Peyer's patch (tissue), 4 donors: Measurements from ENCODE around the gene ARHGAP36. TPM values are rescaled to one million over a fixed set of nuclear protein-coding genes. Genes with fewer than 3 reads are reported as not detected.

Experiments
- DNase-seq, 3 donors: peaks; one replicate each; pipeline ENCODE4 v3.0.0-alpha.2; 2017 to 2019
- H3K27ac ChIP-seq, 4 donors: fragments of 200-600 bp; sonication (generic); one replicate each; pipeline ENCODE4 v1.5.1; 2016 to 2019
- H3K27me3 ChIP-seq, 2 donors: fragments of 200-600 bp; sonication (generic); one replicate each; pipeline ENCODE4 v1.5.1; 2019
- H3K36me3 ChIP-seq, 3 donors: fragments of 200-600 bp; sonication (generic); one replicate each; pipeline ENCODE4 v1.5.1; 2016 to 2019
- H3K4me1 ChIP-seq, 4 donors: fragments of 200-600 bp; sonication (generic); one replicate each; pipeline ENCODE4 v1.5.1; 2016 to 2019
- H3K4me3 ChIP-seq, 4 donors: fragments of 200-600 bp; sonication (generic); 1 replicate in 3 of 4; 2 replicates in 1 of 4; pipeline ENCODE4 v1.5.1; 2016 to 2019; ENCODE audit warnings: mild to moderate bottlenecking in 1 of 4
- H3K9me3 ChIP-seq, 4 donors: fragments of 200-600 bp; sonication (generic); one replicate each; pipeline ENCODE4 v1.5.1; 2016 to 2019; ENCODE audit warnings: mild to moderate bottlenecking in 1 of 4
- CTCF ChIP-seq, 6 experiments: fragments of 450-650 bp in 4 of 6; fragments of 200-600 bp in 2 of 6; sonication (generic) in 1 of 6; IDR thresholded peaks; one replicate each; pipeline ENCODE4 v1.5.1; 2017 to 2019; ENCODE audit warnings: antibody characterized with exemption in 6 of 6, mild to moderate bottlenecking in 3 of 6, moderate library complexity in 1 of 6
- POLR2A ChIP-seq, 2 donors: fragments of 450-650 bp; IDR thresholded peaks; one replicate each; pipeline ENCODE4 v1.5.1; 2017; ENCODE audit warnings: antibody characterized with exemption in 2 of 2, mild to moderate bottlenecking in 2 of 2, moderate library complexity in 2 of 2
- total RNA-seq, 4 donors: library from RNA; depleted of rRNA; stranded (reverse); fragments of >200 nt; gene quantifications; one replicate each; pipeline ENCODE4 v1.1.0, GENCODE V29; 2016

The ARHGAP36 gene
- total RNA-seq, 4 donors from 2014 or later: not detected

GRCh38 chrX:131040781-131041180, 17.4 kb upstream of the ARHGAP36 start:
- DNase-seq: no peak
- TF ChIP-seq CTCF (IDR thresholded peaks at IDR 0.05) (no peak), POLR2A (IDR thresholded peaks at IDR 0.05) (no peak)
- Histone ChIP-seq H3K27ac (no peak overlapping the region), H3K36me3 (no peaks in the 10 kb centered on the region), H3K4me3 (no peak overlapping the region), H3K27me3 (no peaks in the 10 kb centered on the region), H3K4me1 (no peaks in the 10 kb centered on the region), H3K9me3 (no peaks in the 10 kb centered on the region)

GRCh38 chrX:131041667-131042066, 16.5 kb upstream of the ARHGAP36 start:
- Histone ChIP-seq H3K9me3 (no peaks in the 10 kb centered on the region), H3K36me3 (no peaks in the 10 kb centered on the region), H3K4me3 (no peak overlapping the region), H3K27ac (no peak overlapping the region), H3K4me1 (no peaks in the 10 kb centered on the region), H3K27me3 (no peaks in the 10 kb centered on the region)
- TF ChIP-seq CTCF (IDR thresholded peaks at IDR 0.05) (no peak), POLR2A (IDR thresholded peaks at IDR 0.05) (no peak)
- no peak for DNase-seq

- Histone ChIP-seq H3K36me3 (no peaks in the 10 kb centered on the region), H3K27me3 (no peaks in the 10 kb centered on the region), H3K27ac (no peak overlapping the region), H3K4me3 (no peak overlapping the region), H3K9me3 (no peaks in the 10 kb centered on the region), H3K4me1 (no peaks in the 10 kb centered on the region)
- DNase-seq: no peak
- TF ChIP-seq CTCF (IDR thresholded peaks at IDR 0.05) (no peak), POLR2A (IDR thresholded peaks at IDR 0.05) (no peak)
Observed at GRCh38 chrX:131045726-131046125, 12.4 kb upstream of the ARHGAP36 start.

GRCh38 chrX:131046596-131046995, 11.6 kb upstream of the ARHGAP36 start:
- no peaks in the 10 kb centered on the region for H3K9me3 ChIP-seq
- H3K27me3 ChIP-seq: no peaks in the 10 kb centered on the region
- H3K4me1 ChIP-seq: no peaks in the 10 kb centered on the region
- TF ChIP-seq CTCF (IDR thresholded peaks at IDR 0.05) (no peak), POLR2A (IDR thresholded peaks at IDR 0.05) (no peak)
- DNase-seq: no peak
- no peak overlapping the region for H3K27ac ChIP-seq
- no peak overlapping the region for H3K4me3 ChIP-seq
- H3K36me3 ChIP-seq: no peaks in the 10 kb centered on the region

GRCh38 chrX:131047180-131047579, 11.0 kb upstream of the ARHGAP36 start:
- Histone ChIP-seq H3K27ac (no peak overlapping the region), H3K4me1 (no peaks in the 10 kb centered on the region), H3K9me3 (no peaks in the 10 kb centered on the region), H3K36me3 (no peaks in the 10 kb centered on the region), H3K4me3 (no peak overlapping the region), H3K27me3 (no peaks in the 10 kb centered on the region)
- TF ChIP-seq POLR2A (IDR thresholded peaks at IDR 0.05) (no peak), CTCF (IDR thresholded peaks at IDR 0.05) (no peak)
- DNase-seq: no peak

- DNase-seq: no peak
- Histone ChIP-seq H3K4me1 (no peaks in the 10 kb centered on the region), H3K27me3 (no peaks in the 10 kb centered on the region), H3K36me3 (no peaks in the 10 kb centered on the region), H3K27ac (no peak overlapping the region), H3K4me3 (no peak overlapping the region), H3K9me3 (no peaks in the 10 kb centered on the region)
- TF ChIP-seq POLR2A (IDR thresholded peaks at IDR 0.05): no peak
- no peak for TF ChIP-seq CTCF (IDR thresholded peaks at IDR 0.05)
Observed at GRCh38 chrX:131053076-131053475, 5.1 kb upstream of the ARHGAP36 start.
